Measurements from ENCODE around the gene TBC1D9. TPM values are rescaled to one million over a fixed set of nuclear protein-coding genes. Genes with fewer than 3 reads are reported as not detected.

Gene TBC1D9
- total and polyA plus RNA-seq, 2 of the 13 experiments (the other 11 are each of a cell fraction or from before 2014, with no cell fraction given) = 11.9 to 12.2 TPM

DNA sequence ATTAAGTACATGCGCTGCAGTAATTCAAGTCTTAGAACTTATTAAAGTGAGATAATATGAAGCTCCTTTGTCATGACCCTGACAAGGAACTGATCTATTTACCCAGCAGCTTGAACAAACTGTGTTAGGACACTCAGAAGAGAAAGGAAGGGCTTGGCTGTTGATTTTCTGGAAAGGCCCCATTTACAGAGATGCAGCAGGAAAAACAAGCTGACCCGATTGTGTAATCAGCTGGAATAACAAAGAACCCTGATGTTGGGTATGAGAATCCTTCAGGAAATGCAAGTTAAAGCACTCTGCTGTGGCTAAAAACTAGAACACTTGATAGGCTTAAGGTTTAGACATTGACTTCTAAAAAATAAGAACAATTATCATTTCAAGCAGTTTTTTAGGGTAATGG is 64.8 kb downstream of the TBC1D9 start:
- ChIA-PET CTCF (ENCODE audit: low intra/inter-chr PET ratio, low total read pairs) (no interaction called here), POLR2A (interaction anchor here (1.1 kb wide), 1 partner anchor 65 kb away, joined by 5 read pairs; no protein-coding TSS in a partner anchor)
- H2AFZ ChIP-seq (ENCODE audit: low read length) = no peak overlapping the region
- 59% methylated on average over 2 of the region's 2 CpGs for WGBS (ENCODE audit: low lambda C conversion rate)
- intact Hi-C loops (cut with micrococcal nuclease; ENCODE audit: unreplicated experiment) (no loop called here), in situ Hi-C loops (cut with HindIII; ENCODE audit: extremely low pct_ligation_motif_present, low pct_unique_long_range_greater_than_20kb) (no loop called here)
- no TSS peak for BruUV-seq (replicated peaks)
- no peaks in the 10 kb centered on the region for H3K79me2 ChIP-seq (ENCODE audit: insufficient read depth, low read length)
- no peaks in the 10 kb centered on the region for H3K9me3 ChIP-seq (ENCODE audit: low read length)
- no peaks in the 10 kb centered on the region for H3K27me3 ChIP-seq (ENCODE audit: control insufficient read depth in 1 of 2, insufficient read depth in 2 of 2, low read length in 2 of 2)
- DNase-seq (ENCODE audit: low spot score) (peak; percentile 38), ATAC-seq (no peak; the same call in 2 of the 3 replicates), FAIRE-seq (no peak)
- H3K36me3 ChIP-seq (replicated peaks in 1 of 2; ENCODE audit: control insufficient read depth in 1 of 2, insufficient read depth in 2 of 2, low read length in 2 of 2) = peaks cover 1 to 8% of the 10 kb centered on the region in 2 experiments; a peak in 2 of 5 replicates
- no peak overlapping the region for H3K27ac ChIP-seq (ENCODE audit: extremely low read length, insufficient read depth, low read length)
- H3K9ac ChIP-seq (ENCODE audit: insufficient read depth, low read depth, low read length) = no peak overlapping the region
- H3K4me3 ChIP-seq (replicated peaks in 1 of 3; ENCODE audit: insufficient read depth in 1 of 3, low read depth in 2 of 3, low read length in 3 of 3) = no peak overlapping the region
- no peaks in the 10 kb centered on the region for H4K20me1 ChIP-seq (ENCODE audit: insufficient read depth, low read length)
- peaks cover 41% of the 10 kb centered on the region for H3K4me1 ChIP-seq (ENCODE audit: insufficient read depth, low read length)
- H3K4me2 ChIP-seq (ENCODE audit: low read depth, low read length) = no peak overlapping the region
- TF ChIP-seq FOXA1 (IDR thresholded peaks at IDR 0.05) (no peak), FOXA1 (CRISPR knock-in tag; IDR thresholded peaks at IDR 0.05) (0 out of 2 replicates have a peak, but pooled peaks have one; percentile 6), CCAR2 (optimal IDR thresholded peaks at IDR 0.05; ENCODE audit: low read depth, low read length) (no peak), SIN3B (IDR thresholded peaks at IDR 0.05; ENCODE audit: low read length) (no peak), ZNF782 (CRISPR knock-in tag; IDR thresholded peaks at IDR 0.05; ENCODE audit: borderline replicate concordance) (no peak), ELF3 (CRISPR knock-in tag; IDR thresholded peaks at IDR 0.05) (peak; percentile 63; the same call in 1 of the 2 replicates), CEBPB (IDR thresholded peaks at IDR 0.05; ENCODE audit: borderline replicate concordance, low read depth, low read length) (peak; percentile 84), SOX5 (CRISPR knock-in tag; IDR thresholded peaks at IDR 0.05; ENCODE audit: borderline replicate concordance) (peak; percentile 14; the same call in 1 of the 2 replicates), HMG20A (CRISPR knock-in tag; IDR thresholded peaks at IDR 0.05; ENCODE audit: borderline replicate concordance) (peak; percentile 32; the same call in 1 of the 2 replicates), BCL6 (CRISPR knock-in tag; IDR thresholded peaks at IDR 0.05) (peak; percentile 37; the same call in 1 of the 2 replicates), FOXP1 (IDR thresholded peaks at IDR 0.05) (no peak), FOXP1 (CRISPR knock-in tag; IDR thresholded peaks at IDR 0.05) (peak; percentile 61; the same call in 1 of the 2 replicates), TGIF2 (CRISPR knock-in tag; IDR thresholded peaks at IDR 0.05) (no peak), CEBPG (CRISPR knock-in tag; IDR thresholded peaks at IDR 0.05) (peak; percentile 83), FOXA3 (CRISPR knock-in tag; IDR thresholded peaks at IDR 0.05) (peak; percentile 59), ZNF891 (CRISPR knock-in tag; IDR thresholded peaks at IDR 0.05) (no peak)
- TF ChIP-seq, protein P1, sequence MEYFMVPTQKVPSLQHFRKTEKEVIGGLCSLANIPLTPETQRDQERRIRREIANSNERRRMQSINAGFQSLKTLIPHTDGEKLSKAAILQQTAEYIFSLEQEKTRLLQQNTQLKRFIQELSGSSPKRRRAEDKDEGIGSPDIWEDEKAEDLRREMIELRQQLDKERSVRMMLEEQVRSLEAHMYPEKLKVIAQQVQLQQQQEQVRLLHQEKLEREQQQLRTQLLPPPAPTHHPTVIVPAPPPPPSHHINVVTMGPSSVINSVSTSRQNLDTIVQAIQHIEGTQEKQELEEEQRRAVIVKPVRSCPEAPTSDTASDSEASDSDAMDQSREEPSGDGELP (IDR thresholded peaks at IDR 0.05; ENCODE audit: borderline replicate concordance, low read depth) = peak; percentile 69
- TF ChIP-seq, protein P2, sequence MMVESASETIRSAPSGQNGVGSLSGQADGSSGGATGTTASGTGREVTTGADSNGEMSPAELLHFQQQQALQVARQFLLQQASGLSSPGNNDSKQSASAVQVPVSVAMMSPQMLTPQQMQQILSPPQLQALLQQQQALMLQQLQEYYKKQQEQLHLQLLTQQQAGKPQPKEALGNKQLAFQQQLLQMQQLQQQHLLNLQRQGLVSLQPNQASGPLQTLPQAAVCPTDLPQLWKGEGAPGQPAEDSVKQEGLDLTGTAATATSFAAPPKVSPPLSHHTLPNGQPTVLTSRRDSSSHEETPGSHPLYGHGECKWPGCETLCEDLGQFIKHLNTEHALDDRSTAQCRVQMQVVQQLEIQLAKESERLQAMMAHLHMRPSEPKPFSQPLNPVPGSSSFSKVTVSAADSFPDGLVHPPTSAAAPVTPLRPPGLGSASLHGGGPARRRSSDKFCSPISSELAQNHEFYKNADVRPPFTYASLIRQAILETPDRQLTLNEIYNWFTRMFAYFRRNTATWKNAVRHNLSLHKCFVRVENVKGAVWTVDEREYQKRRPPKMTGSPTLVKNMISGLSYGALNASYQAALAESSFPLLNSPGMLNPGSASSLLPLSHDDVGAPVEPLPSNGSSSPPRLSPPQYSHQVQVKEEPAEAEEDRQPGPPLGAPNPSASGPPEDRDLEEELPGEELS (CRISPR knock-in tag; IDR thresholded peaks at IDR 0.05) = peak; percentile 59
- TF ChIP-seq, protein P3, sequence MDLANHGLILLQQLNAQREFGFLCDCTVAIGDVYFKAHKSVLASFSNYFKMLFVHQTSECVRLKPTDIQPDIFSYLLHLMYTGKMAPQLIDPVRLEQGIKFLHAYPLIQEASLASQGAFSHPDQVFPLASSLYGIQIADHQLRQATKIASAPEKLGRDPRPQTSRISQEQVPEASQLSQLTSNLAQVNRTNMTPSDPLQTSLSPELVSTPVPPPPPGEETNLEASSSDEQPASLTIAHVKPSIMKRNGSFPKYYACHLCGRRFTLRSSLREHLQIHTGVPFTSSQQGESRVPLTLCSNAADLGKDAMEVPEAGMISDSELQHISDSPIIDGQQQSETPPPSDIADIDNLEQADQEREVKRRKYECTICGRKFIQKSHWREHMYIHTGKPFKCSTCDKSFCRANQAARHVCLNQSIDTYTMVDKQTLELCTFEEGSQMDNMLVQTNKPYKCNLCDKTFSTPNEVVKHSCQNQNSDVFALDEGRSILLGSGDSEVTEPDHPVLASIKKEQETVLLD (CRISPR knock-in tag; IDR thresholded peaks at IDR 0.05; ENCODE audit: low read depth) = no peak
- TF ChIP-seq, protein P4, sequence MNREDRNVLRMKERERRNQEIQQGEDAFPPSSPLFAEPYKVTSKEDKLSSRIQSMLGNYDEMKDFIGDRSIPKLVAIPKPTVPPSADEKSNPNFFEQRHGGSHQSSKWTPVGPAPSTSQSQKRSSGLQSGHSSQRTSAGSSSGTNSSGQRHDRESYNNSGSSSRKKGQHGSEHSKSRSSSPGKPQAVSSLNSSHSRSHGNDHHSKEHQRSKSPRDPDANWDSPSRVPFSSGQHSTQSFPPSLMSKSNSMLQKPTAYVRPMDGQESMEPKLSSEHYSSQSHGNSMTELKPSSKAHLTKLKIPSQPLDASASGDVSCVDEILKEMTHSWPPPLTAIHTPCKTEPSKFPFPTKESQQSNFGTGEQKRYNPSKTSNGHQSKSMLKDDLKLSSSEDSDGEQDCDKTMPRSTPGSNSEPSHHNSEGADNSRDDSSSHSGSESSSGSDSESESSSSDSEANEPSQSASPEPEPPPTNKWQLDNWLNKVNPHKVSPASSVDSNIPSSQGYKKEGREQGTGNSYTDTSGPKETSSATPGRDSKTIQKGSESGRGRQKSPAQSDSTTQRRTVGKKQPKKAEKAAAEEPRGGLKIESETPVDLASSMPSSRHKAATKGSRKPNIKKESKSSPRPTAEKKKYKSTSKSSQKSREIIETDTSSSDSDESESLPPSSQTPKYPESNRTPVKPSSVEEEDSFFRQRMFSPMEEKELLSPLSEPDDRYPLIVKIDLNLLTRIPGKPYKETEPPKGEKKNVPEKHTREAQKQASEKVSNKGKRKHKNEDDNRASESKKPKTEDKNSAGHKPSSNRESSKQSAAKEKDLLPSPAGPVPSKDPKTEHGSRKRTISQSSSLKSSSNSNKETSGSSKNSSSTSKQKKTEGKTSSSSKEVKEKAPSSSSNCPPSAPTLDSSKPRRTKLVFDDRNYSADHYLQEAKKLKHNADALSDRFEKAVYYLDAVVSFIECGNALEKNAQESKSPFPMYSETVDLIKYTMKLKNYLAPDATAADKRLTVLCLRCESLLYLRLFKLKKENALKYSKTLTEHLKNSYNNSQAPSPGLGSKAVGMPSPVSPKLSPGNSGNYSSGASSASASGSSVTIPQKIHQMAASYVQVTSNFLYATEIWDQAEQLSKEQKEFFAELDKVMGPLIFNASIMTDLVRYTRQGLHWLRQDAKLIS (CRISPR knock-in tag; IDR thresholded peaks at IDR 0.05) = no peak

Measured in HepG2 (cell line).